HepG2 (cell line): Measurements from ENCODE around the gene CASR.

Experiments used
- RBM39 ChIP-seq: fragments of 200-400 bp; formaldehyde crosslinking; IDR thresholded peaks from one replicate; pipeline ENCODE4 v1.6.1; 2018; ENCODE audit warnings: antibody characterized with exemption, mild to moderate bottlenecking, low read depth, low read length; ENCODE audit not compliant: poor library complexity, severe bottlenecking
- RXRA ChIP-seq: sonication (generic); formaldehyde crosslinking; IDR thresholded peaks from 2 replicates; pipeline ENCODE4 v1.5.1; 2020; ENCODE audit warnings: missing genetic modification reagents
- SMARCE1 ChIP-seq: fragments of 450-650 bp; IDR thresholded peaks from 2 replicates; pipeline ENCODE4 v1.6.1; 2017; ENCODE audit warnings: borderline replicate concordance
- TCF12 ChIP-seq, 2 experiments: fragments of 450-650 bp in 1 of 2; sonication (generic) in 1 of 2; formaldehyde crosslinking in 1 of 2; IDR thresholded peaks; 2 replicates each; pipeline versions ENCODE4 v1.6.1 to v1.8.0; 2017 to 2022; ENCODE audit warnings: antibody characterized with exemption in 1 of 2, mild to moderate bottlenecking in 1 of 2, missing genetic modification reagents in 1 of 2, moderate library complexity in 1 of 2
- TF ChIP-seq, protein P1 (sequence below): sonication (generic); formaldehyde crosslinking; IDR thresholded peaks from 2 replicates; pipeline ENCODE4 v1.5.0; 2020; ENCODE audit warnings: mild to moderate bottlenecking, missing genetic modification reagents, moderate library complexity
- TF ChIP-seq, protein P2 (sequence below), 2 experiments: fragments of 450-650 bp in 1 of 2; sonication (generic) in 1 of 2; formaldehyde crosslinking in 1 of 2; IDR thresholded peaks; 2 replicates each; pipeline versions ENCODE4 v1.6.1 to v1.8.0; 2016 to 2022; ENCODE audit warnings: antibody characterized with exemption in 1 of 2, mild to moderate bottlenecking in 1 of 2, missing genetic modification reagents in 1 of 2
- TF ChIP-seq, protein P3 (sequence below): IDR thresholded peaks from 2 replicates; pipeline ENCODE4 v1.6.1; 2012; ENCODE audit warnings: inconsistent platforms
- TF ChIP-seq, protein P4 (sequence below): sonication (generic); formaldehyde crosslinking; IDR thresholded peaks from 2 replicates; pipeline ENCODE4 v1.4.0; 2020; ENCODE audit warnings: mild to moderate bottlenecking, missing genetic modification reagents

DNA sequence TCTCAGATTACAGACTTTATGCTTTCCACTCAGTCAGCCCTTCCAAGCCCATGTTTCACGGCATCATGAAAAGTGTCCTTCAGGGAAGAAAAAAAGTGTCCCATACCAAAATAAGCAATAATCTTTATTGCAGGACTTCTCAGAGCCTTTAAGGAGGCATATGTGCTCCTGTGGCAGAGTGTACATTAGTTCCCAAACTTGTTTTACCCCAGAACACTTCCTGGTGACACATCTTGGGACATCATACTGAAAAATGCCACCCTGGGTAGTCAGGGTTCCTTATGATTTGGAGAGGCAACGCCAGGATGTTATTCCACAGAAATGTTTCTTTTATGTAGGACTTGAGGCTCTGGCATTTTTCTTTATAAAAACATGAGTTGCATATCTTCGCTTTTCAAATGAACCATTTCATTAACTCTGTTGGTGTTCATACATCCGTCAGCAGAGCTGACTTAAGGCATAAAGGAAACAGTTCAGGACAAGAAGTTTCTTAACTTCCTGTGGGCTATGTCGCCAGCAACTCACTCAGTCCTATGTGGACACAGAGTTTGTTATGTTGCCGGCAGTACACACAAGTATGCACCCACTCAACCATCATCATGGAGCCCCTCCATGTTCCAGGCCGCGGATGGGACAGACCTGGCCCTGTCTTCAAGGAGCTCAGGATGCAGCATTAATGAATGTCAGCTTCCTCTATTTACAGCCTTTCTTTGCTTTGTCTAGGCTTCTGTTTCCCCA, 63.8 kb downstream of the CASR start:
- TF ChIP-seq RBM39, result no peak
- TF ChIP-seq, protein P1, sequence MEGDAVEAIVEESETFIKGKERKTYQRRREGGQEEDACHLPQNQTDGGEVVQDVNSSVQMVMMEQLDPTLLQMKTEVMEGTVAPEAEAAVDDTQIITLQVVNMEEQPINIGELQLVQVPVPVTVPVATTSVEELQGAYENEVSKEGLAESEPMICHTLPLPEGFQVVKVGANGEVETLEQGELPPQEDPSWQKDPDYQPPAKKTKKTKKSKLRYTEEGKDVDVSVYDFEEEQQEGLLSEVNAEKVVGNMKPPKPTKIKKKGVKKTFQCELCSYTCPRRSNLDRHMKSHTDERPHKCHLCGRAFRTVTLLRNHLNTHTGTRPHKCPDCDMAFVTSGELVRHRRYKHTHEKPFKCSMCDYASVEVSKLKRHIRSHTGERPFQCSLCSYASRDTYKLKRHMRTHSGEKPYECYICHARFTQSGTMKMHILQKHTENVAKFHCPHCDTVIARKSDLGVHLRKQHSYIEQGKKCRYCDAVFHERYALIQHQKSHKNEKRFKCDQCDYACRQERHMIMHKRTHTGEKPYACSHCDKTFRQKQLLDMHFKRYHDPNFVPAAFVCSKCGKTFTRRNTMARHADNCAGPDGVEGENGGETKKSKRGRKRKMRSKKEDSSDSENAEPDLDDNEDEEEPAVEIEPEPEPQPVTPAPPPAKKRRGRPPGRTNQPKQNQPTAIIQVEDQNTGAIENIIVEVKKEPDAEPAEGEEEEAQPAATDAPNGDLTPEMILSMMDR (CRISPR knock-in tag), result no peak
- TF ChIP-seq, protein P2, sequence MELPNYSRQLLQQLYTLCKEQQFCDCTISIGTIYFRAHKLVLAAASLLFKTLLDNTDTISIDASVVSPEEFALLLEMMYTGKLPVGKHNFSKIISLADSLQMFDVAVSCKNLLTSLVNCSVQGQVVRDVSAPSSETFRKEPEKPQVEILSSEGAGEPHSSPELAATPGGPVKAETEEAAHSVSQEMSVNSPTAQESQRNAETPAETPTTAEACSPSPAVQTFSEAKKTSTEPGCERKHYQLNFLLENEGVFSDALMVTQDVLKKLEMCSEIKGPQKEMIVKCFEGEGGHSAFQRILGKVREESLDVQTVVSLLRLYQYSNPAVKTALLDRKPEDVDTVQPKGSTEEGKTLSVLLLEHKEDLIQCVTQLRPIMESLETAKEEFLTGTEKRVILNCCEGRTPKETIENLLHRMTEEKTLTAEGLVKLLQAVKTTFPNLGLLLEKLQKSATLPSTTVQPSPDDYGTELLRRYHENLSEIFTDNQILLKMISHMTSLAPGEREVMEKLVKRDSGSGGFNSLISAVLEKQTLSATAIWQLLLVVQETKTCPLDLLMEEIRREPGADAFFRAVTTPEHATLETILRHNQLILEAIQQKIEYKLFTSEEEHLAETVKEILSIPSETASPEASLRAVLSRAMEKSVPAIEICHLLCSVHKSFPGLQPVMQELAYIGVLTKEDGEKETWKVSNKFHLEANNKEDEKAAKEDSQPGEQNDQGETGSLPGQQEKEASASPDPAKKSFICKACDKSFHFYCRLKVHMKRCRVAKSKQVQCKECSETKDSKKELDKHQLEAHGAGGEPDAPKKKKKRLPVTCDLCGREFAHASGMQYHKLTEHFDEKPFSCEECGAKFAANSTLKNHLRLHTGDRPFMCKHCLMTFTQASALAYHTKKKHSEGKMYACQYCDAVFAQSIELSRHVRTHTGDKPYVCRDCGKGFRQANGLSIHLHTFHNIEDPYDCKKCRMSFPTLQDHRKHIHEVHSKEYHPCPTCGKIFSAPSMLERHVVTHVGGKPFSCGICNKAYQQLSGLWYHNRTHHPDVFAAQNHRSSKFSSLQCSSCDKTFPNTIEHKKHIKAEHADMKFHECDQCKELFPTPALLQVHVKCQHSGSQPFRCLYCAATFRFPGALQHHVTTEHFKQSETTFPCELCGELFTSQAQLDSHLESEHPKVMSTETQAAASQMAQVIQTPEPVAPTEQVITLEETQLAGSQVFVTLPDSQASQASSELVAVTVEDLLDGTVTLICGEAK (IDR thresholded peaks at IDR 0.05), result no peak
- TF ChIP-seq, protein P2 (CRISPR knock-in tag; IDR thresholded peaks at IDR 0.05), result no peak
- TF ChIP-seq, protein P3, sequence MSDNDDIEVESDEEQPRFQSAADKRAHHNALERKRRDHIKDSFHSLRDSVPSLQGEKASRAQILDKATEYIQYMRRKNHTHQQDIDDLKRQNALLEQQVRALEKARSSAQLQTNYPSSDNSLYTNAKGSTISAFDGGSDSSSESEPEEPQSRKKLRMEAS, result no peak
- TF ChIP-seq, protein P4, sequence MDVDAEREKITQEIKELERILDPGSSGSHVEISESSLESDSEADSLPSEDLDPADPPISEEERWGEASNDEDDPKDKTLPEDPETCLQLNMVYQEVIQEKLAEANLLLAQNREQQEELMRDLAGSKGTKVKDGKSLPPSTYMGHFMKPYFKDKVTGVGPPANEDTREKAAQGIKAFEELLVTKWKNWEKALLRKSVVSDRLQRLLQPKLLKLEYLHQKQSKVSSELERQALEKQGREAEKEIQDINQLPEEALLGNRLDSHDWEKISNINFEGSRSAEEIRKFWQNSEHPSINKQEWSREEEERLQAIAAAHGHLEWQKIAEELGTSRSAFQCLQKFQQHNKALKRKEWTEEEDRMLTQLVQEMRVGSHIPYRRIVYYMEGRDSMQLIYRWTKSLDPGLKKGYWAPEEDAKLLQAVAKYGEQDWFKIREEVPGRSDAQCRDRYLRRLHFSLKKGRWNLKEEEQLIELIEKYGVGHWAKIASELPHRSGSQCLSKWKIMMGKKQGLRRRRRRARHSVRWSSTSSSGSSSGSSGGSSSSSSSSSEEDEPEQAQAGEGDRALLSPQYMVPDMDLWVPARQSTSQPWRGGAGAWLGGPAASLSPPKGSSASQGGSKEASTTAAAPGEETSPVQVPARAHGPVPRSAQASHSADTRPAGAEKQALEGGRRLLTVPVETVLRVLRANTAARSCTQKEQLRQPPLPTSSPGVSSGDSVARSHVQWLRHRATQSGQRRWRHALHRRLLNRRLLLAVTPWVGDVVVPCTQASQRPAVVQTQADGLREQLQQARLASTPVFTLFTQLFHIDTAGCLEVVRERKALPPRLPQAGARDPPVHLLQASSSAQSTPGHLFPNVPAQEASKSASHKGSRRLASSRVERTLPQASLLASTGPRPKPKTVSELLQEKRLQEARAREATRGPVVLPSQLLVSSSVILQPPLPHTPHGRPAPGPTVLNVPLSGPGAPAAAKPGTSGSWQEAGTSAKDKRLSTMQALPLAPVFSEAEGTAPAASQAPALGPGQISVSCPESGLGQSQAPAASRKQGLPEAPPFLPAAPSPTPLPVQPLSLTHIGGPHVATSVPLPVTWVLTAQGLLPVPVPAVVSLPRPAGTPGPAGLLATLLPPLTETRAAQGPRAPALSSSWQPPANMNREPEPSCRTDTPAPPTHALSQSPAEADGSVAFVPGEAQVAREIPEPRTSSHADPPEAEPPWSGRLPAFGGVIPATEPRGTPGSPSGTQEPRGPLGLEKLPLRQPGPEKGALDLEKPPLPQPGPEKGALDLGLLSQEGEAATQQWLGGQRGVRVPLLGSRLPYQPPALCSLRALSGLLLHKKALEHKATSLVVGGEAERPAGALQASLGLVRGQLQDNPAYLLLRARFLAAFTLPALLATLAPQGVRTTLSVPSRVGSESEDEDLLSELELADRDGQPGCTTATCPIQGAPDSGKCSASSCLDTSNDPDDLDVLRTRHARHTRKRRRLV (CRISPR knock-in tag), result no peak
- TF ChIP-seq SMARCE1, result no peak
- TF ChIP-seq RXRA (CRISPR knock-in tag), result no peak
- TF ChIP-seq TCF12 (IDR thresholded peaks at IDR 0.05), result no peak
- no peak for TF ChIP-seq TCF12 (CRISPR knock-in tag; IDR thresholded peaks at IDR 0.05)
